RWPE1 (cell line): ENCODE measurements around the gene TENM4.
A peak's percentile ranks its signal among the peaks of the same experiment; 100 is the strongest.
"Not testable (repeated sequence)": the region's sequence is repeated elsewhere in the genome, so short reads cannot be mapped to it uniquely, and the experiment has no call there.

Source experiments
- CTCF ChIA-PET: fragments of 350-600 bp; sonication (Branson Sonifier 250); formaldehyde crosslinking; extraction: SDS; loops from one replicate; lab custom pipeline; 2021; lab: Yijun Ruan, JAX
- POLR2A ChIA-PET: fragments of 400-600 bp; formaldehyde crosslinking; extraction: SDS; loops from one replicate; lab custom pipeline; 2020; ENCODE audit warnings: antibody characterized with exemption; ENCODE audit not compliant: low non-redundant PET; lab: Yijun Ruan, JAX
- DNase-seq: peaks from one replicate; pipeline ENCODE4 v3.0.0; 2012; ENCODE audit warnings: low spot score
- H3K27ac ChIP-seq: fragments of 450-650 bp; 2 replicates; pipeline ENCODE4 v1.5.1; 2017
- TF ChIP-seq, protein P1 (sequence below): fragments of 450-650 bp; conservative IDR thresholded peaks from 2 replicates; pipeline ENCODE4 v1.5.1; 2017; ENCODE audit warnings: low read depth, mild to moderate bottlenecking

TENM4 gene

DNA sequence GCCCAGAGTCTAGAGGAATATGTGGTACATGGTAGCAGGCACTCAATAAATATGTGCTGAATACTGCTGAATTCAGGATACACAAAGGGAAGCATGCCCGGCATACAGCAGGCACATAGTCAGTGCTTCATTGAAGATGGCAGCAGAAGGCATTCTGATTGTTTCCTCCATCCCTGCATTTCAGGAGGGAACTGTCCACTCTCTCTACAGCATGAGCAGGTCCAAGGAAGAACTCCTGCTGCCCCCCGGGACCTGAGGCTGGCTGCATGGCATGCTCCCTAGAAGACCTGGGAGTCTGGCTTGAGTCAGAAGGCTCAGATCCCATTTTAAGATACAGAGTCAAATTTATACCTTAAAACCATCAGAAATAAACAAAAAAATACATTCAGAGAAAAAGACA is 546.8 kb downstream of the TENM4 start:
- POLR2A ChIA-PET = no interaction called here
- CTCF ChIA-PET = no interaction called here
- no peak for DNase-seq
- TF ChIP-seq, protein P1, sequence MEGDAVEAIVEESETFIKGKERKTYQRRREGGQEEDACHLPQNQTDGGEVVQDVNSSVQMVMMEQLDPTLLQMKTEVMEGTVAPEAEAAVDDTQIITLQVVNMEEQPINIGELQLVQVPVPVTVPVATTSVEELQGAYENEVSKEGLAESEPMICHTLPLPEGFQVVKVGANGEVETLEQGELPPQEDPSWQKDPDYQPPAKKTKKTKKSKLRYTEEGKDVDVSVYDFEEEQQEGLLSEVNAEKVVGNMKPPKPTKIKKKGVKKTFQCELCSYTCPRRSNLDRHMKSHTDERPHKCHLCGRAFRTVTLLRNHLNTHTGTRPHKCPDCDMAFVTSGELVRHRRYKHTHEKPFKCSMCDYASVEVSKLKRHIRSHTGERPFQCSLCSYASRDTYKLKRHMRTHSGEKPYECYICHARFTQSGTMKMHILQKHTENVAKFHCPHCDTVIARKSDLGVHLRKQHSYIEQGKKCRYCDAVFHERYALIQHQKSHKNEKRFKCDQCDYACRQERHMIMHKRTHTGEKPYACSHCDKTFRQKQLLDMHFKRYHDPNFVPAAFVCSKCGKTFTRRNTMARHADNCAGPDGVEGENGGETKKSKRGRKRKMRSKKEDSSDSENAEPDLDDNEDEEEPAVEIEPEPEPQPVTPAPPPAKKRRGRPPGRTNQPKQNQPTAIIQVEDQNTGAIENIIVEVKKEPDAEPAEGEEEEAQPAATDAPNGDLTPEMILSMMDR = no peak
- H3K27ac ChIP-seq = no peak overlapping the region

DNA sequence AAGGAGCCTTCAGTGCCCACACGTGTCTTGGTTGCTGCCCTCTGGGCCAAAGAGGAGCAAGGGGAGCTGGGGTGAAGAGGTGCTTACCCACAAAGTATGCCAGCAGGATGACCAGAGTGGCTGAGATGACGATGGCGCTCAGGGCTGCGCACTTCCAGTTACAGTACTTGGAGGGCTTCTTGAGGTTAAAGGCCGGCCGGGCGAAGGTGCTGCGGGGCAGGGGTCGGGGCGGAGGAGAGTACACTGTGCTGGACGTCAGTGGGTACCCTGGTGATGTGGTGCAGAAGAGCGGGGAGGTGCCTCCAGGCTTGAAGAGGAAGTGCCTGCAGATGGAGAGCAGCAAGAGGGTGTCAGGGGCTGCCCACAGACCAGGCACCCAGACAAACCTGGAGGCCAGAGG is 551.1 kb downstream of the TENM4 start:
- no peak for DNase-seq
- ChIA-PET POLR2A (no interaction called here), CTCF (no interaction called here)
- TF ChIP-seq, protein P1 = no peak
- H3K27ac ChIP-seq = no peak overlapping the region

DNA sequence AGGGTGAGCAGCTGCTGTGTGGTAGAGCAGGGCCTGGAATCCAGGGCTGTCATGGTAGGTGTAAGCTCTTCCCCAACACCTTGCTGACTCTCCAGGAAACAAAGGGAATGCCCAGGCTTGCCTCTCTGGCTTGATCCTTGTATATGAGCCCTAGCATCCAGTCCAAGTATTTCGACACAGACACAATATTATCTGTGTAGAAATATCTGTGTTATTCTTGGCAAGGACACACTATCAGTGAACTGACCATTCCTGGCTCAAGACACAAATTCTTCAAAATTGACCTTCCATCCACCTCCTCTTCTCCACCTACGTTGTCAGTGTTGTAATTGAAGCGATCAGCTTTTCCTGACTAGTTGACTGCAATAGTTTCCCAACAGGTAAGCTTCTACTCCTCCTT is 554.2 kb downstream of the TENM4 start:
- peak overlapping the region; percentile 56 for H3K27ac ChIP-seq
- TF ChIP-seq, protein P1 = no peak
- CTCF ChIA-PET = interaction anchor here (0.6 kb wide), 1 partner anchor 1753 kb away, joined by 4 read pairs; no protein-coding TSS in a partner anchor
- POLR2A ChIA-PET = no interaction called here
- DNase-seq = peak; percentile 20

DNA sequence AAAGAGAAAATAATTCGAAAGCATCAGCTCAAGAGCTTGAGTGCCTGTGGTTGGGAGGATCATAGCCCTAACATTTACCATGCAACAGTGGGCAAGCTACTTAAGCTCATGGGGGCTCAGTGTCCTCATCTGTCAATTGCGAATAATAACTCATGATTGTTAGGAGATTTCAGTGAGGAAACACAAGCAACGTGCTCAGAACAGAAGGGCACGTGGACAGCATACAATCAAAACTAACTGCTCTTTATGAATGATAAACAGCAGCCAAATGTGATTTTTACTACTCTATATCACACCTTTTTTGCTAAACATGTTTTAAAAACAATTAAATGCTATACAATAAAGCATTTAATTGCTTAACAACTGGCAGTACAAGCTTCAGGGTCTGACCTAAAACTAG is 556.1 kb downstream of the TENM4 start:
- H3K27ac ChIP-seq = no peak overlapping the region
- TF ChIP-seq, protein P1 = no peak
- DNase-seq = no peak
- ChIA-PET CTCF (interaction anchor here (0.7 kb wide), 1 partner anchor 63 kb away, joined by 3 read pairs; no protein-coding TSS in a partner anchor), POLR2A (no interaction called here)

DNA sequence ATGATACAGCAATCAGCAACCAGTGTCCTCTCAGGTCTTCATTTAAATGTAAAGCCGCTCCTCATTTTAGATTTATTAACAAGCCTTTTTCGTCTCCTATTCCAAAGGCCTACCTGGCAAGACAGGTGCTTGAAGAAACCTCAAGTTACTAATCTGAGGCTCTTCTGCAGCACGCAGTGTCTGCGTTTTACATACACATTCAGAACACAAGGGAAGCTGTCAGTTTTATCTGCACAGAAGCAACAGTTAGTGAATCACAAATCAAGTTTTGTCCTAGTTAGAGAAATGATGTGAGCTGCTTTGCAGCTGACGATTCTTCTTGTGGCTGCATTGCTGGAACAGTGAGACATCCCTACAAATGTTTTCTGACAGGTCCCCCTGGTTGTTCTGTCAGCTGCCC is 557.3 kb downstream of the TENM4 start:
- no peak overlapping the region for H3K27ac ChIP-seq
- POLR2A ChIA-PET = no interaction called here
- CTCF ChIA-PET = interaction anchor here (0.6 kb wide), 1 partner anchor 133 kb away, joined by 4 read pairs; no protein-coding TSS in a partner anchor
- DNase-seq = no peak
- TF ChIP-seq, protein P1 = no peak

DNA sequence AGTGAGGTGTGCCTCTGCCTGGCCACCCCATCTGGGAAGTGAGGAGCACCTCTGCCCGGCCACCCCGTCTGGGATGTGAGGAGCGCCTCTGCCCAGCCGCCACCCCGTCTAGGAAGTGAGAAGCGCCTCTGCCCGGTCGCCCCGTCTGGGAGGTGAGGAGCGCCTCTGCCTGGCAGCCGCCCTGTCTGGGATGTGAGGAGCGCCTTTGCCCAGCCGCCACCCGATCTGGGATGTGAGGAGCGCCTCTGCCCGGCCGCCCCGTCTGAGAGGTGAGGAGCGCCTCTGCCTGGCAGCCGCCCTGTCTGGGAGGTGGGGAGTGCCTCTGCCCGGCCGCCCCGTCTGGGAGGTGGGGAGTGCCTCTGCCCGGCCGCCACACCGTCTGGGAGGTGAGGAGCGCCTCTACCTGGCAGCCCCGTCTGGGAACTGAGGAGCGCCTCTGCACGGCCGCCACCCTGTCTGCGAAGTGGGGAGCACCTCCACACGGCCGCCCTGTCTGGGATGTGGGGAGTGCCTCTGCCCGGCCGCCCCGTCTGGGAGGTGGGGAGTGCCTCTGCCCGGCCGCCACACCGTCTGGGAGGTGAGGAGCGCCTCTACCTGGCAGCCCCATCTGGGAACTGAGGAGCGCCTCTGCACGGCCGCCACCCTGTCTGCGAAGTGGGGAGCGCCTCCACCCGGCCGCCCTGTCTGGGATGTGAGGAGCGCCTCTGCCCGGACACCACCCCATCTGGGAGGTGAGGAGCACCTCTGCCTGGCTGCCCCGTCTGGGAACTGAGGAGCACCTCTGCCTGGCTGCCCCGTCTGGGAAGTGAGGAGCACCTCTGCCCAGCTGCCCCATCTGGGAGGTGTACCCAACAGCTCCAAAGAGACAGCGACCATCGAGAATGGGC is 561.5 kb downstream of the TENM4 start:
- peak overlapping the region; percentile 87; the same call in 1 of the 2 replicates for H3K27ac ChIP-seq
- DNase-seq, POLR2A ChIA-PET, CTCF ChIA-PET: not testable (repeated sequence)

DNA sequence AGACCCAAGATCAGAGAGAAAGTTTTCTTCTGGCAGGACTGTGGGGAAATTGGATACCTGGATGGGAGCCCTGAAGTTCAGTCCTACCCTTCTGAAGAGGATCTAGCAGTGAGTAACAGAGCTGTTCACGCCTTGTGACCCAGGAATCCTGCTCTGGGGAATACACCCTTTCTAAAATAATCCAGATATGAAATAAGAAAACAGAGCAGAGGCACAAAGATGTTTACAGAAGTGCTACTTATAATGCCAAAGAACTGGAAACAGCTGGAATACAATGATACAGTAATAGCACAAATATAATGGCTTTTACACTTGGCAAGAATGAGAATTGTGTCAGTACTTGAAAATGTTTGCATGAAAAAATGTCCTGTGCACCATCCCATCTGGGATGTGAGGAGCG is 562.2 kb downstream of the TENM4 start:
- CTCF ChIA-PET = no interaction called here
- TF ChIP-seq, protein P1 = no peak
- POLR2A ChIA-PET = no interaction called here
- DNase-seq = no peak
- peak overlapping the region; percentile 87 for H3K27ac ChIP-seq
